ENCODE data around the gene ITPRIPL2. TPM values are rescaled to one million over a fixed set of nuclear protein-coding genes. Genes with fewer than 3 reads are reported as not detected.

Gene ITPRIPL2
- total RNA-seq, 1 donor from 2014 or later, result 28.8 TPM

- no peak for DNase-seq
Measured at GRCh38 chr16:19123535-19124178, 9.9 kb downstream of the ITPRIPL2 start.

GRCh38 chr16:19126300-19126699, 12.5 kb downstream of the ITPRIPL2 start:
- DNase-seq, result no peak

GRCh38 chr16:19127205-19127604, 13.4 kb downstream of the ITPRIPL2 start:
- no peak for DNase-seq

- no peak for DNase-seq
Measured at GRCh38 chr16:19127674-19128131, 13.9 kb downstream of the ITPRIPL2 start.

- no peak for DNase-seq
Measured at GRCh38 chr16:19128454-19129200, 14.9 kb downstream of the ITPRIPL2 start.

GRCh38 chr16:19130385-19130784, 16.6 kb downstream of the ITPRIPL2 start:
- no peak for DNase-seq

- DNase-seq, result peak; percentile 94
Measured at GRCh38 chr16:19130852-19131824, 17.4 kb downstream of the ITPRIPL2 start.

GRCh38 chr16:19131825-19132218, 18.1 kb downstream of the ITPRIPL2 start:
- no peak for DNase-seq

- DNase-seq, result no peak
Measured at GRCh38 chr16:19132255-19132654, 18.5 kb downstream of the ITPRIPL2 start.

- DNase-seq, result no peak
Measured at GRCh38 chr16:19132898-19133297, 19.1 kb downstream of the ITPRIPL2 start.

- no peak for DNase-seq
Measured at GRCh38 chr16:19133600-19133999, 19.8 kb downstream of the ITPRIPL2 start.

GRCh38 chr16:19135201-19135842, 21.6 kb downstream of the ITPRIPL2 start:
- peak; percentile 32 for DNase-seq

- DNase-seq, result no peak
Measured at GRCh38 chr16:19135896-19136438, 22.2 kb downstream of the ITPRIPL2 start.

GRCh38 chr16:19136549-19137196, 22.9 kb downstream of the ITPRIPL2 start:
- DNase-seq, result no peak

GRCh38 chr16:19137201-19138128, 23.7 kb downstream of the ITPRIPL2 start:
- DNase-seq, result peak; percentile 38

GRCh38 chr16:19138601-19139000, 24.8 kb downstream of the ITPRIPL2 start:
- DNase-seq, result peak; percentile 89

- no peak for DNase-seq
Measured at GRCh38 chr16:19139436-19140091, 25.8 kb downstream of the ITPRIPL2 start.

GRCh38 chr16:19140396-19140795, 26.6 kb downstream of the ITPRIPL2 start:
- DNase-seq, result no peak

GRCh38 chr16:19142939-19143598, 29.3 kb downstream of the ITPRIPL2 start:
- no peak for DNase-seq
